A549 (cell line): Measurements from ENCODE around the gene DRC3.

Experiments used
- CBX8 ChIP-seq: fragments of 200-600 bp; sonication (generic); IDR thresholded peaks from 2 replicates; pipeline ENCODE4 v1.6.1; 2016
- EP300 ChIP-seq, 2 experiments: fragments of >200 bp; sonication (Bioruptor Twin); formaldehyde crosslinking; IDR thresholded peaks; 2 replicates in 1 of 2; 3 replicates in 1 of 2; pipeline ENCODE4 v1.6.1; 2016 to 2017
- KDM1A ChIP-seq: fragments of 200-600 bp; sonication (generic); IDR thresholded peaks from 2 replicates; pipeline ENCODE4 v1.6.1; 2016; ENCODE audit warnings: low read depth, mild to moderate bottlenecking
- POLR2A ChIP-seq: IDR thresholded peaks from 2 replicates; pipeline ENCODE4 v1.6.1; 2012; ENCODE audit warnings: mild to moderate bottlenecking, low read length
- TF ChIP-seq, protein P1 (sequence below): fragments of >200 bp; sonication (Bioruptor Twin); formaldehyde crosslinking; IDR thresholded peaks from 3 replicates; pipeline ENCODE4 v1.5.1; 2016

DNA sequence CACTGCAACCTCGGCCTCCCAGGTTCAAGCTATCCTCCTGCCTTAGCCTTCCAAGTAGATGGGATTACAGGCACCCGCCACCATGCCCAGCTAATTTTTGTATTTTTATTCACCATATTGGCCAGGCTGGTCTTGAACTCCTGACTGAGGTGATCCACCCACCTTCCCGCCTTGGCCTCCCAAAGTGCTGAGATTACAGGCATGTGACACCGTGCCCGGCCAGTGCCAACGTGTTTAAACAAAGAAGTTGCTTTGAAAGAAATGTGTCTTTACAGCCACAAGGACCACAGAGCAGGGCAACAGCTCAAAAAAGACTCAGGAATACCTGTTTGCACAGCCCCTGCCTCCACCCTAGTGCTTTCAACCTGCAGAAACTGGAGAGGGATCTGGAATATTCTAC, 41.3 kb downstream of the DRC3 start:
- TF ChIP-seq, protein P1, sequence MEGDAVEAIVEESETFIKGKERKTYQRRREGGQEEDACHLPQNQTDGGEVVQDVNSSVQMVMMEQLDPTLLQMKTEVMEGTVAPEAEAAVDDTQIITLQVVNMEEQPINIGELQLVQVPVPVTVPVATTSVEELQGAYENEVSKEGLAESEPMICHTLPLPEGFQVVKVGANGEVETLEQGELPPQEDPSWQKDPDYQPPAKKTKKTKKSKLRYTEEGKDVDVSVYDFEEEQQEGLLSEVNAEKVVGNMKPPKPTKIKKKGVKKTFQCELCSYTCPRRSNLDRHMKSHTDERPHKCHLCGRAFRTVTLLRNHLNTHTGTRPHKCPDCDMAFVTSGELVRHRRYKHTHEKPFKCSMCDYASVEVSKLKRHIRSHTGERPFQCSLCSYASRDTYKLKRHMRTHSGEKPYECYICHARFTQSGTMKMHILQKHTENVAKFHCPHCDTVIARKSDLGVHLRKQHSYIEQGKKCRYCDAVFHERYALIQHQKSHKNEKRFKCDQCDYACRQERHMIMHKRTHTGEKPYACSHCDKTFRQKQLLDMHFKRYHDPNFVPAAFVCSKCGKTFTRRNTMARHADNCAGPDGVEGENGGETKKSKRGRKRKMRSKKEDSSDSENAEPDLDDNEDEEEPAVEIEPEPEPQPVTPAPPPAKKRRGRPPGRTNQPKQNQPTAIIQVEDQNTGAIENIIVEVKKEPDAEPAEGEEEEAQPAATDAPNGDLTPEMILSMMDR = no peak
- TF ChIP-seq POLR2A (no peak), KDM1A (no peak), CBX8 (no peak), EP300 (IDR thresholded peaks at IDR 0.05) (no peak)
